Activated B cell treated with CpG ODN at 0.5 μM for 24 hours (primary cell): ENCODE measurements around the gene SUPT3H. TPM values are rescaled to one million over a fixed set of nuclear protein-coding genes. Genes with fewer than 3 reads are reported as not detected.
"Not testable (repeated sequence)": the region's sequence is repeated elsewhere in the genome, so short reads cannot be mapped to it uniquely, and the experiment has no call there.

Experiments
- ATAC-seq: fragments of 200-7000 bp; cut with Tn5 transposase; one replicate; pipeline ENCODE4 v1.10.0; 2021; ENCODE audit warnings: low read depth, mild to moderate bottlenecking, moderate library complexity
- CTCF ChIA-PET: fragments of 350-600 bp; sonication (Branson Sonifier 250); formaldehyde crosslinking; loops from one replicate; lab custom pipeline; 2021; ENCODE audit warnings: antibody characterized with exemption; lab: Charles Lee
- POLR2A ChIA-PET: fragments of 350-600 bp; sonication (Branson Sonifier 250); formaldehyde crosslinking; loops from one replicate; lab custom pipeline; 2021; ENCODE audit warnings: antibody characterized with exemption; lab: Charles Lee
- DNase-seq: peaks from one replicate; pipeline ENCODE4 v3.0.0; 2022
- H3K27ac Mint-ChIP-seq: one replicate; pipeline ENCODE4 v1.8.0; 2020; ENCODE audit warnings: mixed read lengths
- H3K27me3 Mint-ChIP-seq: one replicate; pipeline ENCODE4 v1.8.0; 2021; ENCODE audit warnings: mixed read lengths
- H3K36me3 Mint-ChIP-seq: one replicate; pipeline ENCODE4 v1.8.0; 2021; ENCODE audit warnings: low read depth, mixed read lengths
- H3K4me1 Mint-ChIP-seq: one replicate; pipeline ENCODE4 v1.8.0; 2021; ENCODE audit warnings: mixed read lengths
- H3K4me3 Mint-ChIP-seq: one replicate; pipeline ENCODE4 v1.8.0; 2020; ENCODE audit warnings: mild to moderate bottlenecking, mixed read lengths
- H3K9me3 Mint-ChIP-seq: one replicate; pipeline ENCODE4 v1.8.0; 2020; ENCODE audit warnings: mixed read lengths
- intact Hi-C: fragments of 100-400 bp; cut with micrococcal nuclease; formaldehyde crosslinking; loops from one replicate; pipeline ENCODE4 v1.15.1; 2024
- total RNA-seq: library from RNA; stranded (reverse); gene quantifications from 2 replicates; pipeline ENCODE4 v1.2.3, GENCODE V29; 2022
- TF ChIP-seq, protein P1 (sequence below): fragments of 200-600 bp; IDR thresholded peaks from one replicate; pipeline ENCODE4 v1.8.0; 2022; ENCODE audit warnings: antibody characterized with exemption, mild to moderate bottlenecking

SUPT3H gene
- total RNA-seq, 1 donor from 2014 or later: 9.9 TPM

DNA sequence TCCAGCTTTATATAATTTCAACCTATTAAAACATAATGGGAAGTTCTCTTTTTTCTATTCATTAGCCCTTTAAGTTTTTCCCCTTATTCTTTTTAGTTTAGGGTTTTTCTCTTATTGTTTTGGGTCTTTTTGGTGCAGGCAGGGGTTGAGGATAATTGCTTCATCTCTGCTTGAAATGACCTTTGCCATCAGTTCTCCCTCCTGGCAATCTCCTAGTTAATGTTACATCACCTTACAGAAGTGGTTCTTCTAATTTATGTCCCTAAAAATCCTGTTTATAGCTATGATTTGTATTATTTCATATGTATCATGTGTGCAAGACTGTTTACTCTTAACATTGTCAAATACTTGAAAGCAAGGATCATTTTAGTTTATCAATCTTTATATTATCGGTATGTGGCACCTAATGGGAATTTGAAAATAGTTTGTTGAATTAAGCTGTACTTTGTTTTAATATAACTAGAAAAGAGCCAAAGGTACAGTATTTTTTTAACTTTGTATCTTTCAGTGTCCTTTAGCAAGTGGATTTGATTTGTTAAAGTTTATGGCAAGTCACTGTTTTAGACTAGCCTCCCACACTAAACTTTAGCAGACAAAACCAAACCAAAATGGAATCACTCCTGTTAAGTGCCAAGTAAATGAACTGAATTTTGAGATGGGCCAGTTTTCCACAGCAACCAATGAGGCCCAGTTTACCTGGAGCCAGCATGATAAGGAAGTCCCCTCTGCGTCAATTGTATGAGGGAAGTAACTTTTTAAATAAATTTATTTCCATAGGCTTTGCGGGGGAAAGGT lies 76.2 kb downstream of the SUPT3H start:
- no peak overlapping the region for H3K4me3 Mint-ChIP-seq
- POLR2A ChIA-PET: no interaction called here
- no peaks in the 10 kb centered on the region for H3K27me3 Mint-ChIP-seq
- ATAC-seq (no peak), DNase-seq (no peak)
- intact Hi-C loops: no loop called here
- H3K9me3 Mint-ChIP-seq: peaks cover 2% of the 10 kb centered on the region
- no peaks in the 10 kb centered on the region for H3K4me1 Mint-ChIP-seq
- TF ChIP-seq, protein P1, sequence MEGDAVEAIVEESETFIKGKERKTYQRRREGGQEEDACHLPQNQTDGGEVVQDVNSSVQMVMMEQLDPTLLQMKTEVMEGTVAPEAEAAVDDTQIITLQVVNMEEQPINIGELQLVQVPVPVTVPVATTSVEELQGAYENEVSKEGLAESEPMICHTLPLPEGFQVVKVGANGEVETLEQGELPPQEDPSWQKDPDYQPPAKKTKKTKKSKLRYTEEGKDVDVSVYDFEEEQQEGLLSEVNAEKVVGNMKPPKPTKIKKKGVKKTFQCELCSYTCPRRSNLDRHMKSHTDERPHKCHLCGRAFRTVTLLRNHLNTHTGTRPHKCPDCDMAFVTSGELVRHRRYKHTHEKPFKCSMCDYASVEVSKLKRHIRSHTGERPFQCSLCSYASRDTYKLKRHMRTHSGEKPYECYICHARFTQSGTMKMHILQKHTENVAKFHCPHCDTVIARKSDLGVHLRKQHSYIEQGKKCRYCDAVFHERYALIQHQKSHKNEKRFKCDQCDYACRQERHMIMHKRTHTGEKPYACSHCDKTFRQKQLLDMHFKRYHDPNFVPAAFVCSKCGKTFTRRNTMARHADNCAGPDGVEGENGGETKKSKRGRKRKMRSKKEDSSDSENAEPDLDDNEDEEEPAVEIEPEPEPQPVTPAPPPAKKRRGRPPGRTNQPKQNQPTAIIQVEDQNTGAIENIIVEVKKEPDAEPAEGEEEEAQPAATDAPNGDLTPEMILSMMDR: no peak
- CTCF ChIA-PET: no interaction called here
- H3K27ac Mint-ChIP-seq: no peak overlapping the region
- H3K36me3 Mint-ChIP-seq: peaks cover 1% of the 10 kb centered on the region

DNA sequence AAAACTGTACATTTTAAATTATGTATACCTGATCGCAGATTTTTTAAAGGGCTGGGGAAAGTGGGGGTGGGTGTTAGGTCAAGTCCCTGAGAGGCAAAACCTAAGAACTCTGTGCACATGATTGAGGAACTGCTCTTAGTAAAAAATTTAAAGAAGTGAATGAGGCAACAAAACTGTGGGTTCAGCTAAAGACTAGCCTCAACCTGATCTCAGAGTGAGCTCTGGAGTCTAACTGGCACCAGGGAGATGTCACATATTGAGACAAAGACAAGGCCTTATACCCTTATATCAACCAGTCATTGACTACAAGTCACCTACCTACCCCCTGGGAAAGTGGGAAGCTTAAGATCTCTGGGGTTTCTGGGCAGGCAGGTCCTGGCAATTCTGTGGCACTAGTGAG lies 77.0 kb downstream of the SUPT3H start:
- Mint-ChIP-seq H3K4me3 (no peak overlapping the region), H3K4me1 (no peaks in the 10 kb centered on the region), H3K27me3 (no peaks in the 10 kb centered on the region), H3K27ac (no peak overlapping the region), H3K9me3 (no peaks in the 10 kb centered on the region), H3K36me3 (no peaks in the 10 kb centered on the region)
- no peak for DNase-seq
- ATAC-seq: no peak
- ChIA-PET CTCF (no interaction called here), POLR2A (no interaction called here)
- intact Hi-C loops: no loop called here
- TF ChIP-seq, protein P1: no peak

DNA sequence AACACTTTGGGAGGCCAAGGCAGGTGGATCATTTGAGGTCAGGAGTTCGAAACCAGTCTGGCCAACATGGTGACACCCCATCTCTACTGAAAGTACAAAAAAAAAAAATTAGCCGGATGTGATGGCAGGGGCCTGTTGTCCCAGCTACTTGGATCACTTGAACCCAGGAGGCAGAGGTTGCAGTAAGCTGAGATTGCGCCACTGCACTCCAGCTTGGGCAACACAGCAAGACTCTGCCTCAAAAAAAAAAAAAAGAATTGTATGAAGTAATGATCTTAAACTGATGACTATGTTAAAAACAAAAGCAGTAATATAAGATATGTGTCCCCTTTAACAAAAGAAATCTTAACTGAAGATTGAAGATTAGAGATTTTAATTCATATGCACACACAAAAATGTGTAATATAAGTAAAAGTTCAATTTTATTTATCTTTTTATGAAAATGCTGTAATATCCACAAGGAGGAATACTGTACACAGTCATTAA lies 78.6 kb downstream of the SUPT3H start:
- intact Hi-C loops: loop anchor here (5.0 kb wide), 1 partner anchor 623 kb away; no protein-coding TSS in a partner anchor
- no peaks in the 10 kb centered on the region for H3K27me3 Mint-ChIP-seq
- TF ChIP-seq, protein P1: no peak
- H3K27ac Mint-ChIP-seq: no peak overlapping the region
- ATAC-seq (no peak), DNase-seq (no peak)
- H3K4me3 Mint-ChIP-seq: no peak overlapping the region
- ChIA-PET CTCF (no interaction called here), POLR2A (no interaction called here)
- peaks cover 2% of the 10 kb centered on the region for H3K9me3 Mint-ChIP-seq
- peaks cover 1% of the 10 kb centered on the region for H3K4me1 Mint-ChIP-seq
- no peaks in the 10 kb centered on the region for H3K36me3 Mint-ChIP-seq

DNA sequence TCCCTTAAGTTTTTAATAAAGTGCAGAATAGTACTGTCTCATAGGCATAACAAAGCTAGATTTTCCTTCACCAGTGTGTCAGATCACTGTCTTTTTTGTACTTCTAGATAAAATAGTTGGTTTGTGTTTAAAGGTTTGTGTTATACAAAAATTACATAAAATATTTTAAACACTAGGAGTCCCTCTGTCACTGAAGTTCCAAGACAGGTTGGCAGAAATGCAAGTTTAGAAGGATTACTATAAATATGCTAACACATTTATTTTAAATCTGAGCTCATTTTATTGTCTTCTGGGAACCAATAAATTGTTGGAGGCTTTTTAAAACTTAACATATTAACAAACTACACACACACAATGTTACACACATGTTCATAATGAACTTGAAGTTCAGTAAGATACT lies 80.4 kb downstream of the SUPT3H start:
- DNase-seq (no peak), ATAC-seq (no peak)
- CTCF ChIA-PET: no interaction called here
- POLR2A ChIA-PET: no interaction called here
- H3K9me3 Mint-ChIP-seq: peaks cover 2% of the 10 kb centered on the region
- no peak overlapping the region for H3K4me3 Mint-ChIP-seq
- peaks cover 17% of the 10 kb centered on the region for H3K4me1 Mint-ChIP-seq
- no peak overlapping the region for H3K27ac Mint-ChIP-seq
- intact Hi-C loops: loop anchor here (5.0 kb wide), 1 partner anchor 625 kb away; no protein-coding TSS in a partner anchor
- no peaks in the 10 kb centered on the region for H3K36me3 Mint-ChIP-seq
- H3K27me3 Mint-ChIP-seq: no peaks in the 10 kb centered on the region
- TF ChIP-seq, protein P1: no peak

DNA sequence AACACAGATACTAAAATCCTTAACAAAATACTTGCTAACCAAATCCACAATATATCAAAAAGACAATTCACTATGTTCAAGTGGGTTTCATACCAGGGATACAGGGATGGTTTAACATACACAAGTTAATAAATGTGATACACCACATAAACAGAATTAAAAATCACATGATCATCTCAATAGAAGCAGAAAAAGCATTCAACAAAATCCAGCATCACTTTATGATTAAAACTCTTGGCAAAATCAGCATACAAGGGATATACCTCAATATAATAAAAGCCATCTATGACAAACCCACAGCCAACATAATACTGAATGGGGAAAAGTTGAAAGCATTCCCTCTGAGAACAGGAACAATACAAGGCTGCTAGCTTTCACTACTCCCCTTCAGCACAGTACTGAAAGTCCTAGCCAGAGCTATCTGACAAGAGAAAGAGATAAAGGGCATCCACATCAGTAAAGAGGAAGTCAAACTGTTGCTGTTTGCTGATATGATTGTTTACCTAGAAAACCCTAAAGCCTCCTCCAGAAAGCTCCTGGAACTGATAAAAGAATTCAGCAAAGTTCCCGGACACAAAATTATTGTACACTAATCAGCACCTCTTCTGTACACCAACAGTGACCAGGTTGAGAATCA lies 83.6 kb downstream of the SUPT3H start:
- POLR2A ChIA-PET, H3K4me3 Mint-ChIP-seq, intact Hi-C loops, DNase-seq, H3K27me3 Mint-ChIP-seq, ATAC-seq, CTCF ChIA-PET, H3K9me3 Mint-ChIP-seq, H3K27ac Mint-ChIP-seq, H3K36me3 Mint-ChIP-seq: not testable (repeated sequence)
- H3K4me1 Mint-ChIP-seq: peaks cover 17% of the 10 kb centered on the region
